GM23338 (cell line): ENCODE measurements around the gene TNPO1.

ENCODE experiments used
- CREB1 ChIP-seq: fragments of 250-450 bp; sonication (Bioruptor Pico); IDR thresholded peaks from 2 replicates; pipeline ENCODE4 v1.5.0; 2020; ENCODE audit warnings: low read depth, mild to moderate bottlenecking, moderate library complexity
- CTCF ChIP-seq, 2 experiments: fragments of 200-600 bp in 1 of 2; sonication (generic) in 1 of 2; conservative IDR thresholded peaks; 2 replicates each; pipeline versions ENCODE4 v1.5.1 to v1.6.1; 2016 to 2017; ENCODE audit warnings: antibody characterized with exemption in 2 of 2, low read depth in 2 of 2, mild to moderate bottlenecking in 2 of 2, moderate library complexity in 1 of 2
- ETS1 ChIP-seq: IDR thresholded peaks from 2 replicates; pipeline ENCODE4 v1.6.1; 2016; ENCODE audit warnings: antibody characterized with exemption
- EZH2 ChIP-seq: fragments of 200-600 bp; sonication (generic); IDR thresholded peaks from one replicate; pipeline ENCODE4 v1.8.0; 2017; ENCODE audit warnings: antibody characterized with exemption, mild to moderate bottlenecking, low read depth; ENCODE audit not compliant: unreplicated experiment
- EZH2phosphoT487 ChIP-seq: fragments of 200-600 bp; sonication (generic); IDR thresholded peaks from one replicate; pipeline ENCODE4 v1.8.1; 2018; ENCODE audit warnings: antibody characterized with exemption; ENCODE audit not compliant: unreplicated experiment
- JUNB ChIP-seq: IDR thresholded peaks from one replicate; pipeline ENCODE4 v1.6.1; 2016; ENCODE audit warnings: antibody characterized with exemption; ENCODE audit not compliant: unreplicated experiment
- POLR2AphosphoS5 ChIP-seq: IDR thresholded peaks from 2 replicates; pipeline ENCODE4 v1.6.1; 2016; ENCODE audit warnings: antibody characterized with exemption, low read depth
- REST ChIP-seq: IDR thresholded peaks from one replicate; pipeline ENCODE4 v1.6.1; 2018; ENCODE audit warnings: antibody characterized with exemption; ENCODE audit not compliant: unreplicated experiment
- STAT1 ChIP-seq: IDR thresholded peaks from one replicate; pipeline ENCODE4 v1.6.1; 2016; ENCODE audit warnings: antibody characterized with exemption; ENCODE audit not compliant: unreplicated experiment

GRCh38 chr5:72892846-72893245, 76.4 kb downstream of the TNPO1 start:
- TF ChIP-seq CREB1 (CRISPR knock-in tag), result no peak
- TF ChIP-seq REST, result no peak
- TF ChIP-seq CTCF (conservative IDR thresholded peaks at IDR 0.05; ENCODE audit: low read depth in 2 of 2), result no peak
- no peak for TF ChIP-seq EZH2
- no peak for TF ChIP-seq STAT1
- no peak for TF ChIP-seq POLR2AphosphoS5
- no peak for TF ChIP-seq EZH2phosphoT487
- TF ChIP-seq ETS1, result no peak
- TF ChIP-seq JUNB, result no peak
